Heart left ventricle (tissue), 13 donors: ENCODE data around the gene SKP1.

ENCODE experiments used
- POLR2A ChIP-seq, 2 donors: fragments of 450-650 bp; IDR thresholded peaks; one replicate each; pipeline ENCODE4 v1.6.1; 2017; ENCODE audit warnings: antibody characterized with exemption in 2 of 2, mild to moderate bottlenecking in 2 of 2, moderate library complexity in 2 of 2
- TF ChIP-seq, protein P1 (sequence below), 12 donors: fragments of 200-600 bp; sonication (generic) in 4 of 12; IDR thresholded peaks; one replicate each; pipeline versions ENCODE4 v1.5.0 to v1.8.0; 2018 to 2022; ENCODE audit warnings: antibody characterized with exemption in 12 of 12, mild to moderate bottlenecking in 5 of 12
- donor health status: ischemic (EF 13 %, LVEDD 7.1; RV severe dilation, severe dysfunction).
- donor health status: DM: no; HTN: yes; CAD: no.
- donor health status: DM: no; HTN: no; CAD: no.
- donor health status: ischemic (EF 25% LVEDD 6.9; RV normal size, moderate dysfunction).
- donor health status: ischemic (EF 25% LVEDD 5.7; RV mildly dilated, moderate dysfunction).
- donor health status: ischemic (EF 35%, LVEDD 5.7; RV mildly dilated, moderate dysfunction).
- donor health status: nonischemic (EF 11% LVEDD 7.7; RV severe dilation, severe dysfunction).
- donor health status: DM: yes; HTN: yes; CAD: no.
- donor health status: PGD.
- donor health status: ischemic (EF 29% LVEDD 5.4; RV normal size, mild dysfunction).
- donor health status: nonischemic (EF 23%, LVEDD 6.1; RV moderate dilation, normal function).

DNA sequence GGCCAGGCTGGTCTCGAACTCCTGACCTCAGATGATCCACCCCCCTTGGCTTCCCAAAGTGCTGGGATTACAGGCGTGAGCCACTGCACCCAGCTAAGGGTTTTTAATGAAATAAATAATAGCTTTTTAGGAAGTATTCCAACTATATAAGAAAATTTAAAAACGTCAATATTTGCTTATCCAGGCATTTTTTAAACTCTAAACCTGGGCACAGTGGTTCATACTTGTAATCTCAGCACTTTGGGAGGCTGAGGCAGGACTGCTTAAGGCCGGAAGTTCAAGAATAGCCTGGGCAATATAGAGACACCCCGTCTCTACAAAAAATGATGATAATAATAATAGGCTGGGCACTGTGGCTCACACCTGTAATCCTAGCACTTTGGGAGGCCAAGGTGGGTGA lies 14.2 kb downstream of the SKP1 start:
- TF ChIP-seq, protein P1, sequence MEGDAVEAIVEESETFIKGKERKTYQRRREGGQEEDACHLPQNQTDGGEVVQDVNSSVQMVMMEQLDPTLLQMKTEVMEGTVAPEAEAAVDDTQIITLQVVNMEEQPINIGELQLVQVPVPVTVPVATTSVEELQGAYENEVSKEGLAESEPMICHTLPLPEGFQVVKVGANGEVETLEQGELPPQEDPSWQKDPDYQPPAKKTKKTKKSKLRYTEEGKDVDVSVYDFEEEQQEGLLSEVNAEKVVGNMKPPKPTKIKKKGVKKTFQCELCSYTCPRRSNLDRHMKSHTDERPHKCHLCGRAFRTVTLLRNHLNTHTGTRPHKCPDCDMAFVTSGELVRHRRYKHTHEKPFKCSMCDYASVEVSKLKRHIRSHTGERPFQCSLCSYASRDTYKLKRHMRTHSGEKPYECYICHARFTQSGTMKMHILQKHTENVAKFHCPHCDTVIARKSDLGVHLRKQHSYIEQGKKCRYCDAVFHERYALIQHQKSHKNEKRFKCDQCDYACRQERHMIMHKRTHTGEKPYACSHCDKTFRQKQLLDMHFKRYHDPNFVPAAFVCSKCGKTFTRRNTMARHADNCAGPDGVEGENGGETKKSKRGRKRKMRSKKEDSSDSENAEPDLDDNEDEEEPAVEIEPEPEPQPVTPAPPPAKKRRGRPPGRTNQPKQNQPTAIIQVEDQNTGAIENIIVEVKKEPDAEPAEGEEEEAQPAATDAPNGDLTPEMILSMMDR (IDR thresholded peaks at IDR 0.05): no peak
- TF ChIP-seq POLR2A (IDR thresholded peaks at IDR 0.05): no peak
